ENCODE results near the gene SIRPB1. TPM values are rescaled to one million over a fixed set of nuclear protein-coding genes. Genes with fewer than 3 reads are reported as not detected.

Gene SIRPB1
- 3.7 and 4.5 TPM in 2 replicates for total RNA-seq (2014; rRNA removed; shearing (Covaris generic))

GRCh38 chr20:1619861-1620444 lies at the start of gene SIRPB1:
Gene SIRPB1, minus strand, starts transcription at chr20:1620009. Its CDS starts 65 bp downstream, at chr20:1619944.

GRCh38 chr20:1657556-1658334 lies 37.9 kb upstream of the SIRPB1 start, which contains the start of gene SIRPG:
Gene SIRPG, minus strand, starts transcription at chr20:1657779. Its CDS starts 65 bp downstream, at chr20:1657714.

Small RNAs within 50 kb of the gene (small RNA-seq; reads per million reads assigned to genes)
- gene RN7SL561P: not detected

Other genes starting within 250 kb of the SIRPB1 start
- gene FKBP1A, start 227.0 kb downstream of the SIRPB1 start, total RNA-seq (2014; rRNA removed; shearing (Covaris generic)): 93.5 and 107 TPM in 2 replicates
- gene NSFL1C, start 153.2 kb downstream of the SIRPB1 start, total RNA-seq (2014; rRNA removed; shearing (Covaris generic)): 47.5 and 51.6 TPM in 2 replicates
- not detected in 2 replicates for gene SIRPB2, start 128.6 kb downstream of the SIRPB1 start, total RNA-seq (2014; rRNA removed; shearing (Covaris generic))
- gene SIRPD, start 62.3 kb downstream of the SIRPB1 start, total RNA-seq (2014; rRNA removed; shearing (Covaris generic)): not detected in 2 replicates
- 0.27 TPM in 1 of 2 replicates, not detected in the other for gene SIRPG, start 37.8 kb upstream of the SIRPB1 start, total RNA-seq (2014; rRNA removed; shearing (Covaris generic))

Data from A375 (cell line).